Endothelial cell of umbilical vein (primary cell): Measurements from ENCODE around the gene CACNA2D3. TPM values are rescaled to one million over a fixed set of nuclear protein-coding genes. Genes with fewer than 3 reads are reported as not detected.

Experiments
- BruUV-seq: library from RNA; stranded (reverse); fragments of 400-500 nt; replicated peaks from 2 replicates; lab custom pipeline; 2021; lab: Mats Ljungman, UMichigan
- CTCF ChIA-PET: fragments of 300-600, 350-600 bp; sonication (Branson Sonifier 250); formaldehyde crosslinking; loops from one replicate; lab custom pipeline; 2021; ENCODE audit warnings: antibody characterized with exemption, inconsistent platforms; lab: Charles Lee
- POLR2A ChIA-PET: fragments of 300-600, 350-600 bp; sonication (Branson Sonifier 250); formaldehyde crosslinking; loops from one replicate; lab custom pipeline; 2021; ENCODE audit warnings: antibody characterized with exemption, inconsistent platforms; lab: Charles Lee
- DNase-seq: peaks from one replicate; pipeline ENCODE4 v3.0.0-alpha.2; 2011; ENCODE audit warnings: low read depth, low spot score
- FAIRE-seq: peaks from 2 replicates; lab custom pipeline; 2011; peaks lifted over from hg19 to GRCh38; lab: Jason Lieb, UNC
- H2AFZ ChIP-seq: 2 replicates; pipeline ENCODE4 v1.6.0; 2012; ENCODE audit warnings: low read depth, low read length, control low read depth, inconsistent platforms
- H3K27ac ChIP-seq: 2 replicates; pipeline ENCODE4 v1.5.1; 2011; ENCODE audit warnings: low read depth, mild to moderate bottlenecking, control low read depth, low read length, moderate library complexity; ENCODE audit not compliant: insufficient read depth
- H3K27me3 ChIP-seq, 2 experiments: 2 replicates each; pipeline versions ENCODE4 v1.6.0 to v1.6.1; 2011; ENCODE audit warnings: low read length in 2 of 2, mixed read lengths in 1 of 2; ENCODE audit not compliant: control insufficient read depth in 2 of 2, insufficient read depth in 2 of 2
- H3K36me3 ChIP-seq, 2 experiments: 2 replicates in 1 of 2; 3 replicates in 1 of 2; pipeline ENCODE4 v1.5.1; 2011; ENCODE audit warnings: low read length in 2 of 2, mild to moderate bottlenecking in 1 of 2, moderate library complexity in 1 of 2; ENCODE audit not compliant: control insufficient read depth in 2 of 2, insufficient read depth in 2 of 2; ENCODE audit errors: extremely low read depth in 1 of 2
- H3K4me1 ChIP-seq: 3 replicates; pipeline ENCODE4 v1.5.1; 2011; ENCODE audit warnings: mild to moderate bottlenecking, low read length; ENCODE audit not compliant: control insufficient read depth, insufficient read depth; ENCODE audit errors: extremely low read depth
- H3K4me2 ChIP-seq: 2 replicates; pipeline ENCODE4 v1.6.1; 2011; ENCODE audit warnings: low read length, control low read depth, mixed read lengths; ENCODE audit not compliant: insufficient read depth
- H3K4me3 ChIP-seq, 3 experiments: fragments of 200-600 bp in 1 of 3; sonication (generic), shearing (Covaris generic) in 1 of 3; replicated peaks in 1 of 3; 2 replicates each; pipeline ENCODE4 v1.5.1; 2011 to 2016; ENCODE audit warnings: control low read depth in 3 of 3, low read length in 3 of 3, mild to moderate bottlenecking in 2 of 3, inconsistent platforms in 1 of 3, low read depth in 1 of 3, moderate library complexity in 1 of 3; ENCODE audit not compliant: insufficient read depth in 1 of 3
- H3K79me2 ChIP-seq: 2 replicates; pipeline ENCODE4 v1.6.0; 2012; ENCODE audit warnings: low read length, inconsistent platforms; ENCODE audit not compliant: control insufficient read depth, insufficient read depth
- H3K9ac ChIP-seq: replicated peaks from 2 replicates; pipeline ENCODE3; 2011; ENCODE audit warnings: low read length, control low read depth; ENCODE audit not compliant: insufficient read depth; ENCODE audit errors: extremely low read depth
- H3K9me1 ChIP-seq: replicated peaks from 3 replicates; pipeline ENCODE4 v1.6.0; 2011; ENCODE audit warnings: mild to moderate bottlenecking, low read length; ENCODE audit not compliant: control insufficient read depth, insufficient read depth; ENCODE audit errors: extremely low read depth
- H3K9me3 ChIP-seq: replicated peaks from 2 replicates; pipeline ENCODE4 v1.5.1; 2012; ENCODE audit warnings: low read length, inconsistent platforms; ENCODE audit not compliant: control insufficient read depth, insufficient read depth
- H4K20me1 ChIP-seq: replicated peaks from 2 replicates; pipeline ENCODE3; 2011; ENCODE audit warnings: mild to moderate bottlenecking, low read length; ENCODE audit not compliant: control insufficient read depth, insufficient read depth; ENCODE audit errors: extremely low read depth
- EZH2 ChIP-seq: IDR thresholded peaks from 2 replicates; pipeline ENCODE4 v1.6.1; 2012; ENCODE audit warnings: borderline replicate concordance, low read depth, mild to moderate bottlenecking, moderate library complexity, low read length, inconsistent platforms; ENCODE audit not compliant: severe bottlenecking
- FOS ChIP-seq: IDR thresholded peaks from 2 replicates; pipeline ENCODE4 v1.6.1; 2011; ENCODE audit warnings: mild to moderate bottlenecking, low read length, moderate library complexity, borderline replicate concordance; ENCODE audit not compliant: insufficient read depth
- GATA2 ChIP-seq: IDR thresholded peaks from 2 replicates; pipeline ENCODE4 v1.7.0; 2011; ENCODE audit warnings: low read depth, mild to moderate bottlenecking, moderate library complexity, mixed read lengths, low read length; ENCODE audit not compliant: insufficient read length, insufficient read depth
- JUN ChIP-seq: IDR thresholded peaks from 2 replicates; pipeline ENCODE4 v1.6.1; 2011; ENCODE audit warnings: borderline replicate concordance, low read depth; ENCODE audit not compliant: insufficient read length, insufficient read depth
- MYC ChIP-seq: IDR thresholded peaks from one replicate; pipeline ENCODE4 v1.6.1; 2011; ENCODE audit warnings: mild to moderate bottlenecking, low read depth, low read length
- POLR2A ChIP-seq: IDR thresholded peaks from 2 replicates; pipeline ENCODE4 v1.6.1; 2012; ENCODE audit warnings: low read depth, mild to moderate bottlenecking, control low read depth, low read length
- POLR2AphosphoS5 ChIP-seq: IDR thresholded peaks from 2 replicates; pipeline ENCODE4 v1.6.1; 2012; ENCODE audit warnings: low read depth, mild to moderate bottlenecking, control low read depth, low read length, moderate library complexity; ENCODE audit not compliant: insufficient read depth
- dilution Hi-C: fragments of 300-500 bp; cut with MboI; formaldehyde crosslinking; loops from one replicate; pipeline ENCODE4 v1.15.0; 2019; ENCODE audit warnings: low sequenced_read_pairs; ENCODE audit not compliant: extremely low pct_ligation_motif_present
- intact Hi-C: fragments of 100-400 bp; cut with micrococcal nuclease; formaldehyde crosslinking; loops from one replicate; pipeline ENCODE4 v1.10.0; 2022
- polyA plus RNA-seq, 4 experiments: library from polyadenylated mRNA; depleted of rRNA in 3 of 4; stranded (reverse) in 3 of 4; unstranded in 1 of 4; fragments of >200 nt; gene quantifications; 2 replicates each; pipeline versions ENCODE4 v1.2.1 to v1.2.3, GENCODE V29; 2011 to 2012; ENCODE audit warnings: missing spikeins in 1 of 4
- total RNA-seq: library from RNA; stranded (reverse); gene quantifications from 2 replicates; pipeline ENCODE4 v1.2.3, GENCODE V29; 2021
- TF ChIP-seq, protein P1 (sequence below): IDR thresholded peaks from 2 replicates; pipeline ENCODE4 v1.6.1; 2011; ENCODE audit not compliant: insufficient read depth, insufficient read length
- TF ChIP-seq, protein P2 (sequence below), 2 donors: IDR thresholded peaks; 1 replicate in 1 of 2; 2 replicates in 1 of 2; pipeline ENCODE4 v1.5.1; 2011; ENCODE audit warnings: low read length in 2 of 2, mild to moderate bottlenecking in 2 of 2, moderate library complexity in 2 of 2, control low read depth in 1 of 2, inconsistent platforms in 1 of 2, low read depth in 1 of 2; ENCODE audit not compliant: insufficient read depth in 1 of 2; ENCODE audit errors: extremely low read depth in 1 of 2

CACNA2D3 gene
- total and polyA plus RNA-seq, 2 donors (not counting 3 experiments of a cell fraction or from before 2014, with no cell fraction given), result not detected

DNA sequence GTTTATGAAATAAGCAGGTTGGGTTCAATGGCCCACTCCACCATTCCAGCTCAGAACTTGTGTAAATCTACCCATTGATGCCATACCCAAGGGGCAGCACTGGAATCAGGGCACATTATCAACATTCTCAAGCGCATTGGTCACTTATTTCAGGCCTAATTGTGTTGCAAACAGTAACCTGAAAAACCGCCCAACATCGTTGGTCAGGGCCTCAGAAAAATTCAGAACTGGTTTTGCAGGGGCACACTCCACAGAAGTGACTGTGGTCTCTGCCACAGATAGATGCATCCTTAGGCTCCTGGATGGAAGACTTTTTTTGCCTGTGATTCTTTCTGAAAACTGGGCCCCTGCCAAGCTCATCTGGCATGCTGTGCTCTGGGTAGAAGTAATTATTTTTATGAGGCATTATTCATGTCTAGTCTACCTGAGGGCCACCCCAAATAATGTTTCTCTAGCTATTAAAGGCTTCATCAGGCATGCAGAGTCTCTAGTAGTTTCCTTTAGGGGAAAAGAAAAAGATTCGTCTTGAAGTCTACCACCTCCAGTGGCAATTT, 827.2 kb downstream of the CACNA2D3 start:
- no peak overlapping the region for H3K9ac ChIP-seq
- H3K79me2 ChIP-seq, result no peaks in the 10 kb centered on the region
- FAIRE-seq (no peak), DNase-seq (no peak)
- H3K4me2 ChIP-seq, result no peak overlapping the region
- H3K9me1 ChIP-seq, result no peaks in the 10 kb centered on the region
- dilution Hi-C loops, result no loop called here
- intact Hi-C loops, result no loop called here
- ChIA-PET CTCF (no interaction called here), POLR2A (no interaction called here)
- H3K27ac ChIP-seq, result no peak overlapping the region
- no peaks in the 10 kb centered on the region for H3K27me3 ChIP-seq
- H3K4me3 ChIP-seq, result no peak overlapping the region
- BruUV-seq, result no TSS peak
- no peaks in the 10 kb centered on the region for H3K36me3 ChIP-seq
- TF ChIP-seq GATA2 (no peak), POLR2AphosphoS5 (no peak), EZH2 (no peak), JUN (no peak), FOS (no peak), MYC (no peak), POLR2A (no peak)
- TF ChIP-seq, protein P1, sequence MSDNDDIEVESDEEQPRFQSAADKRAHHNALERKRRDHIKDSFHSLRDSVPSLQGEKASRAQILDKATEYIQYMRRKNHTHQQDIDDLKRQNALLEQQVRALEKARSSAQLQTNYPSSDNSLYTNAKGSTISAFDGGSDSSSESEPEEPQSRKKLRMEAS, result no peak
- TF ChIP-seq, protein P2, sequence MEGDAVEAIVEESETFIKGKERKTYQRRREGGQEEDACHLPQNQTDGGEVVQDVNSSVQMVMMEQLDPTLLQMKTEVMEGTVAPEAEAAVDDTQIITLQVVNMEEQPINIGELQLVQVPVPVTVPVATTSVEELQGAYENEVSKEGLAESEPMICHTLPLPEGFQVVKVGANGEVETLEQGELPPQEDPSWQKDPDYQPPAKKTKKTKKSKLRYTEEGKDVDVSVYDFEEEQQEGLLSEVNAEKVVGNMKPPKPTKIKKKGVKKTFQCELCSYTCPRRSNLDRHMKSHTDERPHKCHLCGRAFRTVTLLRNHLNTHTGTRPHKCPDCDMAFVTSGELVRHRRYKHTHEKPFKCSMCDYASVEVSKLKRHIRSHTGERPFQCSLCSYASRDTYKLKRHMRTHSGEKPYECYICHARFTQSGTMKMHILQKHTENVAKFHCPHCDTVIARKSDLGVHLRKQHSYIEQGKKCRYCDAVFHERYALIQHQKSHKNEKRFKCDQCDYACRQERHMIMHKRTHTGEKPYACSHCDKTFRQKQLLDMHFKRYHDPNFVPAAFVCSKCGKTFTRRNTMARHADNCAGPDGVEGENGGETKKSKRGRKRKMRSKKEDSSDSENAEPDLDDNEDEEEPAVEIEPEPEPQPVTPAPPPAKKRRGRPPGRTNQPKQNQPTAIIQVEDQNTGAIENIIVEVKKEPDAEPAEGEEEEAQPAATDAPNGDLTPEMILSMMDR (IDR thresholded peaks at IDR 0.05; ENCODE audit: extremely low read depth in 1 of 2, insufficient read depth in 1 of 2, low read depth in 1 of 2, low read length in 2 of 2), result no peak
- H4K20me1 ChIP-seq, result no peaks in the 10 kb centered on the region
- H3K9me3 ChIP-seq, result peaks cover 5% of the 10 kb centered on the region
- no peak overlapping the region for H2AFZ ChIP-seq
- H3K4me1 ChIP-seq, result no peaks in the 10 kb centered on the region
